ENCODE data around the gene USP35. TPM values are rescaled to one million over a fixed set of nuclear protein-coding genes. Genes with fewer than 3 reads are reported as not detected.

Gene USP35
- total RNA-seq, 2 donors from 2014 or later, result 8.6 to 11.2 TPM

- WGBS, 2 experiments (ENCODE audit: insufficient coverage in 1 of 2, insufficient read length in 1 of 2), result 95 to 97% methylated on average over 9 to 13 of the region's 13 CpGs
- no peaks in the 10 kb centered on the region for H3K9me3 ChIP-seq (ENCODE audit: control insufficient read depth, low read length)
- no peak overlapping the region for H3K4me3 Mint-ChIP-seq
- H3K27me3 Mint-ChIP-seq (ENCODE audit: insufficient read depth), result no peaks in the 10 kb centered on the region
- no peak overlapping the region for H3K9ac ChIP-seq (ENCODE audit: extremely low read depth, low read length, poor library complexity, severe bottlenecking)
- H3K27me3 ChIP-seq (ENCODE audit: control insufficient read depth, insufficient read depth, low read length, poor library complexity, severe bottlenecking), result no peaks in the 10 kb centered on the region
- no peaks in the 10 kb centered on the region for H3K4me1 ChIP-seq (ENCODE audit: control insufficient read depth, insufficient read depth, low read length)
- no peak overlapping the region for H3K27ac ChIP-seq (ENCODE audit: low read depth, low read length)
- peaks cover 6% of the 10 kb centered on the region for H3K4me1 Mint-ChIP-seq
- H3K36me3 ChIP-seq (ENCODE audit: control insufficient read depth, insufficient read depth, low read length), result peaks cover 8% of the 10 kb centered on the region
- peaks cover 21% of the 10 kb centered on the region for H3K36me3 Mint-ChIP-seq (ENCODE audit: low read depth)
- no peak for DNase-seq
- no peak overlapping the region for H3K4me3 ChIP-seq (ENCODE audit: low read length)
- H3K27ac Mint-ChIP-seq, result no peak overlapping the region
- H3K9me3 Mint-ChIP-seq, result no peaks in the 10 kb centered on the region
- TF ChIP-seq CTCF (conservative IDR thresholded peaks at IDR 0.05), result no peak
Measured at GRCh38 chr11:78200553-78200952, 11.8 kb downstream of the USP35 start.

- peak overlapping the region; percentile 7 for H3K27ac Mint-ChIP-seq
- Histone ChIP-seq H3K4me3 (ENCODE audit: low read length) (no peak overlapping the region), H3K36me3 (ENCODE audit: control insufficient read depth, insufficient read depth, low read length) (peaks cover 12% of the 10 kb centered on the region), H3K27me3 (ENCODE audit: control insufficient read depth, insufficient read depth, low read length, poor library complexity, severe bottlenecking) (no peaks in the 10 kb centered on the region), H3K27ac (ENCODE audit: low read depth, low read length) (no peak overlapping the region), H3K4me1 (ENCODE audit: control insufficient read depth, insufficient read depth, low read length) (no peaks in the 10 kb centered on the region), H3K9me3 (ENCODE audit: control insufficient read depth, low read length) (no peaks in the 10 kb centered on the region), H3K9ac (ENCODE audit: extremely low read depth, low read length, poor library complexity, severe bottlenecking) (no peak overlapping the region)
- no peak for TF ChIP-seq CTCF (conservative IDR thresholded peaks at IDR 0.05)
- no peak for DNase-seq
- H3K9me3 Mint-ChIP-seq, result no peaks in the 10 kb centered on the region
- peaks cover 7% of the 10 kb centered on the region for H3K4me1 Mint-ChIP-seq
- 92 to 94% methylated on average over 8 to 9 of the region's 9 CpGs for WGBS, 2 experiments (ENCODE audit: insufficient coverage in 1 of 2, insufficient read length in 1 of 2)
- H3K36me3 Mint-ChIP-seq (ENCODE audit: low read depth), result peaks cover 21% of the 10 kb centered on the region
- H3K27me3 Mint-ChIP-seq (ENCODE audit: insufficient read depth), result no peaks in the 10 kb centered on the region
- no peak overlapping the region for H3K4me3 Mint-ChIP-seq
Measured at GRCh38 chr11:78201096-78201818, 12.5 kb downstream of the USP35 start.

GRCh38 chr11:78202733-78203167, 14.0 kb downstream of the USP35 start:
- no peak for DNase-seq
- H3K9ac ChIP-seq (ENCODE audit: extremely low read depth, low read length, poor library complexity, severe bottlenecking), result no peak overlapping the region
- Mint-ChIP-seq H3K4me3 (no peak overlapping the region), H3K27me3 (ENCODE audit: insufficient read depth) (no peaks in the 10 kb centered on the region), H3K36me3 (ENCODE audit: low read depth) (peaks cover 21% of the 10 kb centered on the region), H3K27ac (peak overlapping the region; percentile 31), H3K4me1 (peaks cover 16% of the 10 kb centered on the region), H3K9me3 (no peaks in the 10 kb centered on the region)
- no peaks in the 10 kb centered on the region for H3K9me3 ChIP-seq (ENCODE audit: control insufficient read depth, low read length)
- 93 to 94% methylated on average over 2 to 3 of the region's 3 CpGs for WGBS, 2 experiments (ENCODE audit: insufficient coverage in 1 of 2, insufficient read length in 1 of 2)
- H3K27ac ChIP-seq (ENCODE audit: low read depth, low read length), result no peak overlapping the region
- H3K27me3 ChIP-seq (ENCODE audit: control insufficient read depth, insufficient read depth, low read length, poor library complexity, severe bottlenecking), result no peaks in the 10 kb centered on the region
- TF ChIP-seq CTCF (conservative IDR thresholded peaks at IDR 0.05), result no peak
- no peak overlapping the region for H3K4me3 ChIP-seq (ENCODE audit: low read length)
- H3K4me1 ChIP-seq (ENCODE audit: control insufficient read depth, insufficient read depth, low read length), result peaks cover 10% of the 10 kb centered on the region
- peaks cover 12% of the 10 kb centered on the region for H3K36me3 ChIP-seq (ENCODE audit: control insufficient read depth, insufficient read depth, low read length)
